Hypothalamus (tissue), 51 donors: ENCODE data around the gene CCDC188.

Experiments
- DNase-seq, 51 donors: peaks; one replicate each; lab custom pipeline; 2025; lab: John Stamatoyannopoulos, UW

CCDC188 gene

GRCh38 chr22:20124083-20124787 is 26.6 kb downstream of the CCDC188 start:
- no peak for DNase-seq

- no peak for DNase-seq
Observed at GRCh38 chr22:20123366-20124082, 27.3 kb downstream of the CCDC188 start.

GRCh38 chr22:20121856-20122415 is 28.9 kb downstream of the CCDC188 start:
- DNase-seq = no peak

GRCh38 chr22:20118300-20119020 is 32.4 kb downstream of the CCDC188 start:
- no peak for DNase-seq

GRCh38 chr22:20117633-20118299 is 33.1 kb downstream of the CCDC188 start:
- peak in 3 of 51 donors; percentile 41 to 58 (median 45) for DNase-seq

GRCh38 chr22:20116951-20117632 is 33.8 kb downstream of the CCDC188 start, which contains the start of gene TRMT2A:
Gene TRMT2A (minus strand): TSS chr22:20117226. CDS start chr22:20116906, 320 bp downstream.
- DNase-seq = peak; percentile 82 to 100 (median 96)

- no peak for DNase-seq
Observed at GRCh38 chr22:20116376-20116950, 34.4 kb downstream of the CCDC188 start.

- no peak for DNase-seq
Observed at GRCh38 chr22:20115691-20116375, 35.0 kb downstream of the CCDC188 start, which contains the start of gene RANBP1. Gene RANBP1 (plus strand): TSS chr22:20116104. CDS start chr22:20116185, 81 bp downstream.

- no peak for DNase-seq
Observed at GRCh38 chr22:20114506-20115475, 36.1 kb downstream of the CCDC188 start.

GRCh38 chr22:20113551-20114310 is 37.1 kb downstream of the CCDC188 start:
- no peak for DNase-seq

- DNase-seq = no peak
Observed at GRCh38 chr22:20112623-20113511, 38.0 kb downstream of the CCDC188 start.

- peak in 3 of 51 donors; percentile 23 to 31 (median 29) for DNase-seq
Observed at GRCh38 chr22:20111689-20112622, 38.9 kb downstream of the CCDC188 start.

- DNase-seq = no peak
Observed at GRCh38 chr22:20111045-20111688, 39.7 kb downstream of the CCDC188 start.

GRCh38 chr22:20110359-20110985 is 40.4 kb downstream of the CCDC188 start:
- no peak for DNase-seq
